Transverse colon (tissue), 4 donors: ENCODE measurements around the gene GALNT5.

Experiments
- CTCF ChIP-seq, 5 experiments: fragments of 200-600 bp in 3 of 5; fragments of 450-650 bp in 2 of 5; sonication (generic) in 3 of 5; IDR thresholded peaks; 1 replicate in 2 of 5; 2 replicates in 3 of 5; pipeline ENCODE4 v1.5.1; 2016 to 2017; ENCODE audit warnings: antibody characterized with exemption in 5 of 5, inconsistent platforms in 3 of 5, mild to moderate bottlenecking in 2 of 5, moderate library complexity in 1 of 5
- POLR2A ChIP-seq: fragments of 450-650 bp; IDR thresholded peaks from one replicate; pipeline ENCODE4 v1.6.1; 2016; ENCODE audit warnings: antibody characterized with exemption, mild to moderate bottlenecking, moderate library complexity
- POLR2AphosphoS5 ChIP-seq, 3 donors: sonication (generic); formaldehyde crosslinking; IDR thresholded peaks; one replicate each; pipeline ENCODE4 v1.6.1; 2016; ENCODE audit warnings: antibody characterized with exemption in 3 of 3

DNA sequence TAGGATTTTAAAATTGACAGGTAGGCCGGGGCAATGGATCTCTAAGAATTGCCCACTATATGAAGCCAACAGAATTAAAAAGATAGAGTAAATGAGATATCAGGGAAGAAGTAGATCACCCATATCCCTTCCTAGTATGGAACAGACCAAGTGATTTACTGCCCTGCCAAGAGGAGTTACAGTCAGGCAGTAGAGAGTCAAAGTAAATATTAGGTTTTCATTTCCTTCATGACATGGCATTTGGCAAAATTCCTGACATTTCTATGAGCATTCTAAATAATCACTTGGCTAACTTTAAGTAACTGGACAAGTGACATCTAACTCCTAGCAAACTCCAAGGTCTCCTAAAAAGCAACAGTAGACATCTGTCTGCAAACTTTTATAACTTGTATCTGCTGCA is 33.5 kb downstream of the GALNT5 start:
- TF ChIP-seq CTCF (IDR thresholded peaks at IDR 0.05) (no peak), POLR2A (no peak), POLR2AphosphoS5 (IDR thresholded peaks at IDR 0.05) (no peak)
